ENCODE measurements around the gene P2RY2.
A peak's percentile ranks its signal among the peaks of the same experiment; 100 is the strongest.

P2RY2 gene

GRCh38 chr11:73210916-73211667 is 7.0 kb upstream of the P2RY2 start:
- no peaks in the 10 kb centered on the region for H3K27me3 ChIP-seq (ENCODE audit: control insufficient read depth, insufficient read depth, low read length)
- no peak overlapping the region for H3K4me3 ChIP-seq (ENCODE audit: low read depth, low read length)
- no peaks in the 10 kb centered on the region for H3K9me3 ChIP-seq (ENCODE audit: control insufficient read depth, insufficient read depth, low read length)
- H3K36me3 ChIP-seq (ENCODE audit: control insufficient read depth, insufficient read depth, low read length) = no peaks in the 10 kb centered on the region
- H3K4me1 ChIP-seq (ENCODE audit: control insufficient read depth, insufficient read depth, low read length) = no peaks in the 10 kb centered on the region
- H3K9ac ChIP-seq (ENCODE audit: low read depth, low read length) = no peak overlapping the region

- H3K4me1 ChIP-seq (ENCODE audit: control insufficient read depth, insufficient read depth, low read length) = peaks cover 3% of the 10 kb centered on the region
- H3K36me3 ChIP-seq (ENCODE audit: control insufficient read depth, insufficient read depth, low read length) = no peaks in the 10 kb centered on the region
- no peaks in the 10 kb centered on the region for H3K9me3 ChIP-seq (ENCODE audit: control insufficient read depth, insufficient read depth, low read length)
Measured at GRCh38 chr11:73213196-73214143, 4.6 kb upstream of the P2RY2 start.

GRCh38 chr11:73215191-73216134 is 2.6 kb upstream of the P2RY2 start:
- peaks cover 36% of the 10 kb centered on the region for H3K27me3 ChIP-seq (ENCODE audit: control insufficient read depth, insufficient read depth, low read length)
- H3K4me3 ChIP-seq (ENCODE audit: low read depth, low read length) = no peak overlapping the region
- H3K9ac ChIP-seq (ENCODE audit: low read depth, low read length) = no peak overlapping the region

More at GRCh38 chr11:73213196-73214143, 4.6 kb upstream of the P2RY2 start:
- Histone ChIP-seq H3K4me3 (ENCODE audit: low read depth, low read length) (no peak overlapping the region), H3K9ac (ENCODE audit: low read depth, low read length) (no peak overlapping the region), H3K27me3 (ENCODE audit: control insufficient read depth, insufficient read depth, low read length) (peaks cover 16% of the 10 kb centered on the region)

GRCh38 chr11:73216465-73216864 is 1.6 kb upstream of the P2RY2 start:
- Histone ChIP-seq H3K36me3 (ENCODE audit: control insufficient read depth, insufficient read depth, low read length) (no peaks in the 10 kb centered on the region), H3K9me3 (ENCODE audit: control insufficient read depth, insufficient read depth, low read length) (no peaks in the 10 kb centered on the region), H3K4me1 (ENCODE audit: control insufficient read depth, insufficient read depth, low read length) (peaks cover 3% of the 10 kb centered on the region), H3K27me3 (ENCODE audit: control insufficient read depth, insufficient read depth, low read length) (peaks cover 42% of the 10 kb centered on the region), H3K4me3 (ENCODE audit: low read depth, low read length) (no peak overlapping the region), H3K9ac (ENCODE audit: low read depth, low read length) (no peak overlapping the region)

More at GRCh38 chr11:73215191-73216134, 2.6 kb upstream of the P2RY2 start:
- Histone ChIP-seq H3K9me3 (ENCODE audit: control insufficient read depth, insufficient read depth, low read length) (no peaks in the 10 kb centered on the region), H3K4me1 (ENCODE audit: control insufficient read depth, insufficient read depth, low read length) (peaks cover 3% of the 10 kb centered on the region), H3K36me3 (ENCODE audit: control insufficient read depth, insufficient read depth, low read length) (no peaks in the 10 kb centered on the region)

GRCh38 chr11:73217131-73217809 is 811 bp upstream of the P2RY2 start:
- peaks cover 3% of the 10 kb centered on the region for H3K4me1 ChIP-seq (ENCODE audit: control insufficient read depth, insufficient read depth, low read length)
- peak overlapping the region; percentile 79 for H3K4me3 ChIP-seq (ENCODE audit: low read depth, low read length)
- H3K9ac ChIP-seq (ENCODE audit: low read depth, low read length) = no peak overlapping the region
- H3K9me3 ChIP-seq (ENCODE audit: control insufficient read depth, insufficient read depth, low read length) = no peaks in the 10 kb centered on the region
- peaks cover 42% of the 10 kb centered on the region for H3K27me3 ChIP-seq (ENCODE audit: control insufficient read depth, insufficient read depth, low read length)
- H3K36me3 ChIP-seq (ENCODE audit: control insufficient read depth, insufficient read depth, low read length) = no peaks in the 10 kb centered on the region

- Histone ChIP-seq H3K27me3 (ENCODE audit: control insufficient read depth, insufficient read depth, low read length) (peaks cover 42% of the 10 kb centered on the region), H3K9ac (ENCODE audit: low read depth, low read length) (peak overlapping the region; percentile 54), H3K9me3 (ENCODE audit: control insufficient read depth, insufficient read depth, low read length) (no peaks in the 10 kb centered on the region), H3K4me1 (ENCODE audit: control insufficient read depth, insufficient read depth, low read length) (peaks cover 3% of the 10 kb centered on the region), H3K36me3 (ENCODE audit: control insufficient read depth, insufficient read depth, low read length) (no peaks in the 10 kb centered on the region), H3K4me3 (ENCODE audit: low read depth, low read length) (peak overlapping the region; percentile 79)
Measured at GRCh38 chr11:73217810-73218105, 323 bp upstream of the P2RY2 start.

GRCh38 chr11:73218830-73219215 is 742 bp downstream of the P2RY2 start:
- Histone ChIP-seq H3K27me3 (ENCODE audit: control insufficient read depth, insufficient read depth, low read length) (peaks cover 42% of the 10 kb centered on the region), H3K4me3 (ENCODE audit: low read depth, low read length) (peak overlapping the region; percentile 79), H3K9me3 (ENCODE audit: control insufficient read depth, insufficient read depth, low read length) (no peaks in the 10 kb centered on the region), H3K9ac (ENCODE audit: low read depth, low read length) (no peak overlapping the region), H3K4me1 (ENCODE audit: control insufficient read depth, insufficient read depth, low read length) (peaks cover 3% of the 10 kb centered on the region), H3K36me3 (ENCODE audit: control insufficient read depth, insufficient read depth, low read length) (no peaks in the 10 kb centered on the region)

GRCh38 chr11:73219396-73220285 is 1.6 kb downstream of the P2RY2 start:
- Histone ChIP-seq H3K36me3 (ENCODE audit: control insufficient read depth, insufficient read depth, low read length) (no peaks in the 10 kb centered on the region), H3K9ac (ENCODE audit: low read depth, low read length) (no peak overlapping the region), H3K27me3 (ENCODE audit: control insufficient read depth, insufficient read depth, low read length) (peaks cover 45% of the 10 kb centered on the region), H3K4me3 (ENCODE audit: low read depth, low read length) (no peak overlapping the region), H3K4me1 (ENCODE audit: control insufficient read depth, insufficient read depth, low read length) (peaks cover 3% of the 10 kb centered on the region), H3K9me3 (ENCODE audit: control insufficient read depth, insufficient read depth, low read length) (no peaks in the 10 kb centered on the region)

GRCh38 chr11:73221451-73221850 is 3.4 kb downstream of the P2RY2 start:
- peaks cover 3% of the 10 kb centered on the region for H3K4me1 ChIP-seq (ENCODE audit: control insufficient read depth, insufficient read depth, low read length)
- H3K36me3 ChIP-seq (ENCODE audit: control insufficient read depth, insufficient read depth, low read length) = no peaks in the 10 kb centered on the region
- H3K9ac ChIP-seq (ENCODE audit: low read depth, low read length) = no peak overlapping the region
- peaks cover 44% of the 10 kb centered on the region for H3K27me3 ChIP-seq (ENCODE audit: control insufficient read depth, insufficient read depth, low read length)
- no peaks in the 10 kb centered on the region for H3K9me3 ChIP-seq (ENCODE audit: control insufficient read depth, insufficient read depth, low read length)
- no peak overlapping the region for H3K4me3 ChIP-seq (ENCODE audit: low read depth, low read length)

GRCh38 chr11:73221996-73222395 is 3.9 kb downstream of the P2RY2 start:
- H3K9me3 ChIP-seq (ENCODE audit: control insufficient read depth, insufficient read depth, low read length) = no peaks in the 10 kb centered on the region
- H3K27me3 ChIP-seq (ENCODE audit: control insufficient read depth, insufficient read depth, low read length) = peaks cover 38% of the 10 kb centered on the region
- peaks cover 3% of the 10 kb centered on the region for H3K4me1 ChIP-seq (ENCODE audit: control insufficient read depth, insufficient read depth, low read length)
- no peaks in the 10 kb centered on the region for H3K36me3 ChIP-seq (ENCODE audit: control insufficient read depth, insufficient read depth, low read length)
- H3K4me3 ChIP-seq (ENCODE audit: low read depth, low read length) = no peak overlapping the region
- no peak overlapping the region for H3K9ac ChIP-seq (ENCODE audit: low read depth, low read length)
